Esophagus squamous epithelium (tissue), 5 donors: ENCODE data around the gene MBD3. TPM values are rescaled to one million over a fixed set of nuclear protein-coding genes. Genes with fewer than 3 reads are reported as not detected.

ENCODE experiments used
- DNase-seq: peaks from one replicate; lab custom pipeline; 2025; lab: John Stamatoyannopoulos, UW
- H3K27ac ChIP-seq, 4 donors: fragments of 200-600 bp; sonication (generic); one replicate each; pipeline ENCODE4 v1.5.1; 2016 to 2019; ENCODE audit warnings: mild to moderate bottlenecking in 1 of 4
- H3K27me3 ChIP-seq, 4 donors: fragments of 200-600 bp; sonication (generic); 1 replicate in 3 of 4; 2 replicates in 1 of 4; pipeline versions ENCODE4 v1.5.1 to v1.6.0; 2017 to 2021; ENCODE audit warnings: antibody characterized with exemption in 1 of 4
- H3K36me3 ChIP-seq, 3 donors: fragments of 200-600 bp; sonication (generic); one replicate each; pipeline ENCODE4 v1.5.1; 2016 to 2019
- H3K4me1 ChIP-seq, 3 donors: fragments of 200-600 bp; sonication (generic); one replicate each; pipeline ENCODE4 v1.5.1; 2017 to 2019
- H3K4me3 ChIP-seq, 4 donors: fragments of 200-600 bp; sonication (generic); 1 replicate in 3 of 4; 2 replicates in 1 of 4; pipeline ENCODE4 v1.5.1; 2016 to 2019; ENCODE audit warnings: mild to moderate bottlenecking in 2 of 4, moderate library complexity in 1 of 4
- H3K9me3 ChIP-seq, 3 donors: fragments of 200-600 bp; sonication (generic); one replicate each; pipeline ENCODE4 v1.5.1; 2016 to 2019
- POLR2A ChIP-seq, 4 donors: fragments of 450-650 bp; IDR thresholded peaks; one replicate each; pipeline ENCODE4 v1.6.1; 2017; ENCODE audit warnings: antibody characterized with exemption in 4 of 4, mild to moderate bottlenecking in 4 of 4, moderate library complexity in 3 of 4
- WGBS, 2 donors: methylation state at CpG; one replicate each; pipeline ENCODE4 v1.1.5; 2018; 5-methylcytosine and 5-hydroxymethylcytosine counted together
- intact Hi-C: fragments of 100-400 bp; cut with DNase I; formaldehyde crosslinking; loops from one replicate; pipeline ENCODE4 v1.15.0; 2022
- total RNA-seq, 4 donors: library from RNA; depleted of rRNA; stranded (reverse); fragments of >200 nt; gene quantifications; one replicate each; pipeline ENCODE4 v1.1.0, GENCODE V29; 2016
- TF ChIP-seq, protein P1 (sequence below), 6 experiments: fragments of 450-650 bp in 4 of 6; fragments of 200-600 bp in 2 of 6; sonication (generic) in 2 of 6; IDR thresholded peaks; one replicate each; pipeline ENCODE4 v1.5.1; 2016 to 2019; ENCODE audit warnings: antibody characterized with exemption in 6 of 6, mild to moderate bottlenecking in 4 of 6, moderate library complexity in 4 of 6
- donor health status: DM: yes; HTN: yes; CAD: no.

Gene MBD3
- total RNA-seq, 4 donors from 2014 or later: 74.8 to 87.9 (median 84.3) TPM

DNA sequence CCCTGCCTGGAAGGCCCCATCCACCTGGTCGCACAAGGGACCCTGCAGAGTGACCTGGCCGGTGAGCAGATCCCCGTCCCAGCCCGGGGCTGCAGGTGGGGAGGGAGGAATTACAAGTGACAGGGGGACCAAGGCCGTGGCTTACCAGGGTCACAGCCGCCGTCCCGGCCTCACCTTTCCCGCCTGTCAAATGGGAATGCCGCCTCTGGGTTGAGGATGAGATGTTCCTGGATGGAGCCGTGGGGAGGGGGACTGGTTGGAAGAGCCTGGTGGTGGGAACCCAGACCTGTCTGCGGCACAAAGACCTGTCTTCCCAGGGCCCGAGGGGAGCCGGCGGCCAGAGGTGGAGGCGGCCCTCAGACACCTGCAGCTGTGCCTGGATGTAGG, 63.2 kb downstream of the MBD3 start:
- Histone ChIP-seq H3K4me3 (no peak overlapping the region), H3K4me1 (peaks cover 0 to under 1% (median 0%) of the 10 kb centered on the region in 3 donors), H3K27me3 (peaks cover 0 to 79% (median 7%) of the 10 kb centered on the region in 4 donors), H3K9me3 (no peaks in the 10 kb centered on the region), H3K36me3 (no peaks in the 10 kb centered on the region), H3K27ac (no peak overlapping the region)
- intact Hi-C loops: no loop called here
- WGBS, 2 donors: 81% methylated on average over 6 of the region's 16 CpGs; no CpG with 5 or more reads in 1 of the 2 donors
- no peak for TF ChIP-seq POLR2A (IDR thresholded peaks at IDR 0.05)
- TF ChIP-seq, protein P1, sequence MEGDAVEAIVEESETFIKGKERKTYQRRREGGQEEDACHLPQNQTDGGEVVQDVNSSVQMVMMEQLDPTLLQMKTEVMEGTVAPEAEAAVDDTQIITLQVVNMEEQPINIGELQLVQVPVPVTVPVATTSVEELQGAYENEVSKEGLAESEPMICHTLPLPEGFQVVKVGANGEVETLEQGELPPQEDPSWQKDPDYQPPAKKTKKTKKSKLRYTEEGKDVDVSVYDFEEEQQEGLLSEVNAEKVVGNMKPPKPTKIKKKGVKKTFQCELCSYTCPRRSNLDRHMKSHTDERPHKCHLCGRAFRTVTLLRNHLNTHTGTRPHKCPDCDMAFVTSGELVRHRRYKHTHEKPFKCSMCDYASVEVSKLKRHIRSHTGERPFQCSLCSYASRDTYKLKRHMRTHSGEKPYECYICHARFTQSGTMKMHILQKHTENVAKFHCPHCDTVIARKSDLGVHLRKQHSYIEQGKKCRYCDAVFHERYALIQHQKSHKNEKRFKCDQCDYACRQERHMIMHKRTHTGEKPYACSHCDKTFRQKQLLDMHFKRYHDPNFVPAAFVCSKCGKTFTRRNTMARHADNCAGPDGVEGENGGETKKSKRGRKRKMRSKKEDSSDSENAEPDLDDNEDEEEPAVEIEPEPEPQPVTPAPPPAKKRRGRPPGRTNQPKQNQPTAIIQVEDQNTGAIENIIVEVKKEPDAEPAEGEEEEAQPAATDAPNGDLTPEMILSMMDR (IDR thresholded peaks at IDR 0.05): no peak
- DNase-seq: no peak

DNA sequence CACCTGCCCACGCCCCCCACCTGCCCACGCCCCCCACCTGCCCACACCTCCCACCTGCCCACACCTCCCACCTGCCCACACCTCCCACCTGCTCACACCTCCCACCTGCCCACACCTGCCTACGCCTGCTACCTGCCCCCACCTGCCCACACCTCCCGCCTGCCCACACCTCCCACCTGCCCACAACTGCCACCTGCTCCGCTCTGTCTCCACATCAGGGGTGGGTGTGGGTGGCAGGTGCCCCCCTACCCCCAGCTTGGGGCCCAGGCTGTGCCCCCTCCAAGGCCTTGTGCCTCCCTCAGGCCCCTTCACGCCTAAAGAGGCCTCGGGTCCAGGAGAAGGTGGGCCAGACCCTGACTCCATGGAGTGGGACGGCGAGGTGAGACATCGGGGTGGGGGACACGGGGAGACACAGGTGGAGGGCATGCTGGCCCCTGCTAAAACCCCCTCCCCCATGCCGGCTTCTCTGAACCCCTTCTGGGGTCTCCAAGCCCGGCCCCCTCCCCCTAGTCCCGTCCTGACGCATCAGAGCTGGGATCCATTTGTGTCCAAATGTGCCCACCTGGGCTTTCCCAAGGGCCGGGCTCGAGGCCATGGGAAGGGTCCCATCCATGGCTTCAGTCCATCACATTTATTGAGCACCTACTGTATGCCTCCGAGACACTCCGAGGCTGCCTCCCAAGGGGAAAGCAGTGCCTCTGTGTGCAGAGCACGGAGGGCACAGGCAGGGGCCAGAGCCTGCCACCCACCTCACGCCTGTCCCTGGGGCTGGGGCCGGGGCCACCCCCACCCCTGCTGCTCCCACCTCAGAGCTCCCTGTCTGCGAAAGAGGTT, 63.9 kb downstream of the MBD3 start:
- H3K9me3 ChIP-seq: no peaks in the 10 kb centered on the region
- H3K36me3 ChIP-seq: no peaks in the 10 kb centered on the region
- H3K27ac ChIP-seq: no peak overlapping the region
- peaks cover 0 to 84% (median 7%) of the 10 kb centered on the region in 4 donors for H3K27me3 ChIP-seq
- intact Hi-C loops: no loop called here
- H3K4me1 ChIP-seq: peaks cover 0 to 6% (median 6%) of the 10 kb centered on the region in 3 donors
- no peak for DNase-seq
- 17 to 81% methylated on average over 1 to 7 of the region's 23 CpGs for WGBS, 2 donors
- H3K4me3 ChIP-seq: no peak overlapping the region
- TF ChIP-seq, protein P1 (IDR thresholded peaks at IDR 0.05): no peak
- no peak for TF ChIP-seq POLR2A (IDR thresholded peaks at IDR 0.05)

DNA sequence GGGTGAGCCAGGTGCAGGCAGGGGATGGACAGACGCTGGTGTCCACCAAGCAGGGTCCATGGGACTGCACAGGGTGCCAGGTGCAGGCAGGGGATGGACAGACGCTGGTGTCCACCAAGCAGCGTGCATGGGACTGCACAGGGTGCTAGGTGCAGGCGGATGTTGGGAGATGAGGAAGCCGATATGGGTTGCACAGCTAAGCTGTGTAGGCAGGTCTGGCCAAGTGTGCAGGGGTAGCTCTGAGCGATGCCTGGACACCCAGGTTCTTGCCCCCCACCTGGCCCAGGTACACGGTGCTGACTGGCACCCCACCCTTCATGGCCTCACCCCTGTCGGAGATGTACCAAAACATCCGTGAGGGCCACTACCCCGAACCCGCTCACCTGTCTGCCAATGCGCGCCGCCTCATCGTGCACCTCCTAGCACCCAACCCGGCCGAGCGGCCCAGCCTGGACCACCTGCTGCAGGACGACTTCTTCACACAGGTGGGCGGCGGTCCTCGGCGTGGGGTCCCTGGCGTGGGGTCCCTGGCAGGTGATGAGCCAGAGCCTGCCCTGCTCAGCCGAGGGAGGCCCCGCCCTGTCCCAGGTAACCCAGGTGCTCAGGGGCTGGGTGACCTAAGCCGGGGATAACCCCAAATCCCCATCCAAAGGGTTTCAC, 64.9 kb downstream of the MBD3 start:
- no peak overlapping the region for H3K27ac ChIP-seq
- no peaks in the 10 kb centered on the region for H3K36me3 ChIP-seq
- intact Hi-C loops: no loop called here
- H3K27me3 ChIP-seq: peaks cover 0 to 84% (median 12%) of the 10 kb centered on the region in 4 donors
- no peaks in the 10 kb centered on the region for H3K9me3 ChIP-seq
- TF ChIP-seq, protein P1 (IDR thresholded peaks at IDR 0.05): no peak
- no peak for TF ChIP-seq POLR2A (IDR thresholded peaks at IDR 0.05)
- DNase-seq: no peak
- 40 to 54% methylated on average over 4 to 9 of the region's 27 CpGs for WGBS, 2 donors
- peaks cover 0 to 17% (median 10%) of the 10 kb centered on the region in 3 donors for H3K4me1 ChIP-seq
- no peak overlapping the region for H3K4me3 ChIP-seq

DNA sequence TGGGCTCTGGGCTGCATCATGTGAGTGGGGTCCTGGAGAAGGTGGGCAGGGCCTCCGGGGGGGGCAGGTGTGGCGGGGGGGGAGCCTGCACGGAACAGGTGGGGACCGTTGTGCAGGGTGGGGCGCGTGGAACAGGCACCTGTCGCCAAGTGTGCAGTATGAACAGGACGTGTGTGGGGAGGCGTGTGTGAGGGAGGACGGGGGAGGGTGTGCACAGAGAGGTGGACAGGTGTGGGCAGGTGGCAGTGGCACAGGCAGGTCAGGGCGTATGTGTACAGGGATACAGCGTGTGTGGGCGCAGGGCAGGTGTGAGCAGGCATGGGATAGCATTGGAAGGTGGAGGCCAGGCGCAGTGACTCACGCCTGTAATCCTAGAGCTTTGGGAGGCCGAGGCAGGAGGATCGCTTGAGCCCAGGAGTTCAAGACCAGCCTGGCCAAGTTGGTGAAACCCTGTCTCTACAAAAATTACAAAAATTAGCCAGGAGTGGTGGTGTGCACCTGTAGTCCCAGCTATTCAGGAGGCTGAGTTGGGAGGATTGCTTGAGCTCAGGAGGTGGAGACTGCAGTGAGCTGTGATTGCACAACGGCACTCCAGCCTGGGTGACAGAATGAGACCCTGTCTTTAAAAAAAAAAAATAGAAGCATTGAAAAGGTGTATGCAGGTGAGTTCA, 65.6 kb downstream of the MBD3 start:
- H3K4me3 ChIP-seq: no peak overlapping the region
- intact Hi-C loops: no loop called here
- no peaks in the 10 kb centered on the region for H3K9me3 ChIP-seq
- H3K36me3 ChIP-seq: no peaks in the 10 kb centered on the region
- H3K4me1 ChIP-seq: peaks cover 0 to 23% (median 10%) of the 10 kb centered on the region in 3 donors
- TF ChIP-seq POLR2A (IDR thresholded peaks at IDR 0.05): no peak
- TF ChIP-seq, protein P1 (IDR thresholded peaks at IDR 0.05): no peak
- H3K27me3 ChIP-seq: peaks cover 0 to 91% (median 12%) of the 10 kb centered on the region in 4 donors
- no peak overlapping the region for H3K27ac ChIP-seq
- 26 to 47% methylated on average over 12 to 13 of the region's 18 CpGs for WGBS, 2 donors
- no peak for DNase-seq
